Hematopoietic multipotent progenitor cell (in vitro differentiated cells): ENCODE results near the gene CXCL12. TPM values are rescaled to one million over a fixed set of nuclear protein-coding genes. Genes with fewer than 3 reads are reported as not detected.

ENCODE experiments used
- DNase-seq, 3 donors: peaks; one replicate each; pipeline ENCODE4 v3.0.0-alpha.2; 2011 to 2015; ENCODE audit warnings: low read depth in 2 of 3, low spot score in 2 of 3
- total RNA-seq: library from RNA; depleted of rRNA; stranded (reverse); fragments of >200 nt; gene quantifications from one replicate; pipeline ENCODE4 v1.2.3, GENCODE V29; 2012

CXCL12 gene
- total RNA-seq, 1 donor, result under 0.01 TPM

DNA sequence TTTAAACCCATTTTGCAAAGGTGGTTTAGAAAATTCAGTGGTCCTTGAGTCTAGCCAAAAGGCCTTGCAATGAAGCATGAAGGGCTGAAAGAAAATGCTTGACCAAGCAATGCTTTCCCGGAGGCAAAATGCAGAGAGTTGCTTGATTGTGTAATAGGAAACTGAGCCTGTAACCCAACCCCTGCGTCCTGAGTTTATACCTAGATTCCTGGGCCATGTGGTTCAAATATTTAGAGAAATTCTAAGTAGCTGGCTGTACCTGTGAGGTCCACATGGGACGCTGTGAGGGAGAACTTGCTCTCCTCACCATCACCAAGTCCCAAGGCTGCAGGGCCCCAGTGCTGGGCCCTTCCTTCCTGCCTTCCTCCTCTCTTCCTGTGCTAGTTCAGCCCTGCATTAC lies 45.7 kb downstream of the CXCL12 start:
- no peak for DNase-seq

DNA sequence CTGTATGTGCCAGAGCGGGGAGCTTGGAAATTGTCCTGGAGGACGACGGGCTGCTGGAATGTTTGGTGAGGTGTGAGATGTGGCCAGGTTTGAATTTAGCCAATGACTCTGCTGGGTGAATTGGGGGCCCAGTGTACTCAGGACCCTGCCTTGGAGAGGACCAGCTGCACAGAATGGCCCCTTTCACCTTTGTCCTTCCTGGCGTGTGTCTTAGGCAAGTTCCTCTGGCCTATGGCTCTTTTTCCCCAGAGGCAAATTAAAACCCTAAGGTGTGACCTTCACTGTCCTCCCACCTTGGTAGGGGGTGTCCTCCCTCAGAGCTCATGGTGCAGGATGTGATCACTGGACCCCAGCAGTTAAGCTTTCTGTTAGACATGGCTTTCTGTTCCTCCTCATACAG lies 47.8 kb downstream of the CXCL12 start:
- DNase-seq, result no peak

DNA sequence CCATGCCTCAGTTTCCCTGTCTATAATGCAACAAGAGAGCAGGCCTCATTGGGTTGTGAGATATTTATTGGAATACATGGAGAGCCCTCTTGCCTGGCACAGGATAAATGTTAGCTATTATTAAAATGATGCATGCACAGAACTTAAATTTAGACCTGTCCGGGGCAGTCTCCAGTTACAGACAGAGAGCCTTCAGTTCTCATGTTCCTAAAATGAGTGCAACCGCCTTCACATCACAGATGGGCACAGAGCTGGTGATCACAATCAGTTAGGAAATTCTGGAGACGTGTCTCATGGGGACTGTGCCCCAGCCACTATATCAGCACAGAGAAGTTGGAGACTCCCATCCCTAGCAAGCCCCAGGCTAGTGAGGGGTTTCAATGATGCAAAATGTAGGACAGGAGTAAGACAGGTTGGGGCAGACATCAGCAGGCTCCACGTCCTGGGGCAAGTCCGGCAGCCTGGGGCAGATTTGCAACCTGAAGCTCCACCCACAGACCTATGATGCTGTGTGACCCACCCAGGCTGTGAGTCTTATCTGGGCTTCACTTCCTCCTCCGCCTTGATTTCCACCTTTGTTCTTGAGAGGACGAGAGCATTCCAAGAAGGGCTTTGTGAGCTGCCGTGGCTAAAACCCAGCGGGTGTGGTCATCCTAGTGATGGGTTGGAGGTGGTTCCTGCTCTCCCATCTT lies 49.4 kb downstream of the CXCL12 start:
- no peak for DNase-seq

DNA sequence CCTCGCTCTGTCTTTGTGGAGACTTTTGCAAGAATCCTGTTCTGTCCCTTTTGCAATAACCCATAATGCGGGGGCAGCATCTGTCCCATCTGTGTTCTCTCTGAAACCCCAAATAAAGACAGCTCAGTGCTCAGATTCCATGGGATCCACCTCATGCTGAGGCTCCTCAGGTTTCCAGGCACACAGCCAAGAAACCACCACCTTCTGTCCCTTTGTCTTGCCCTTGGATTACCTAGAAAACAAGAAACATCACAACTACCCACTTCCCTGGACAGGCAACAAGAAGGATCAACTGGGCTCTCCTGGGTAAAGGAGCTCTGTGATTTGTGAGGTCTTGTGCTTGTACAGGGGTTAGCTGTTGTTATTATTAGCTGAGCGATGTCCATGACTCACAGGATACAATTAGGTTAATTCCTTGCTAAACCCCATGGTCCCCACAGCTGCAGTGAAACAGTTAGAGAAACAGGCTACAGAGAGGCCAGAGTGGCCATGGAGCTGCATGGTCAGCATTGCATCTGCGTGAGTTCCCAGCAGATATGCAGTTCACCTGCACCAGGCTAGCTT lies 50.2 kb downstream of the CXCL12 start:
- DNase-seq, result no peak

DNA sequence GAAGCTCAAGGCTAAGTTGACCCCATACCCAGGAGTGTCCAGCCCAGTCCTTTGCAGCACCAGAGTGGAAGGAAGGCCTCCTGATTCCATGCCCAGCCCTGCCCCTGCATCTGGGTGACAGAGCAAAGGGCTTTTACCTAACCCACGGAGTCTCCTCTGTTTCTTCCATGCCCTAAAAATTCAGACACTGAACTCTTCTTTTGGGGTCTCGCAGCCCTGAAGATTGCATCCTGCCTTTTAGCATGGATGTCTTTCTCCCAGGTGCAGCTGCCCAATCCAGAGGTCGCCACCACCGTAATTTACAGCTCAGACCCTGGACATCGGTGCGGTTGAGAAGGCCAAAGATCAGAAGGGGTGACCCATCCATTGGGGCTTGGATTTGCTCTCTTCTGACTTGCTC lies 50.8 kb downstream of the CXCL12 start:
- DNase-seq, result no peak

DNA sequence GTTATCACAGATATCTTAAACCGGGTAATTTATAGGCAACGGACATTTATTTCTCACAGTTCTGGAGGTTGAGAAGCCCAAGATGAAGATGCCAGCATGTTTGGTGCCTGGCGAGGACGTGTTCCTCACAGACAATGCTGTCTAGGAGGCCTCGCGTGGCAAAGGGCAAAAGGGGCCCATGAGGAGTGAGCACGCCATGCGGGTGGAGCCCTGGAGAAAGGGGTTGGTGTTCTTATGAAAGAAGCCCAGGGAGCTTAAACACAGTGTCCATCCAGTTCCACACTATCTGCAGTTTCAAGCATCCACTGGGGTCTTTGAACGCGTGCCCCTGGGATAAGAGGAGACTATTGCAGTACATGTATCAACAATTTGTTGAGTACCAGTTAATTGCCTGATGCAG lies 51.4 kb downstream of the CXCL12 start:
- DNase-seq, result no peak

DNA sequence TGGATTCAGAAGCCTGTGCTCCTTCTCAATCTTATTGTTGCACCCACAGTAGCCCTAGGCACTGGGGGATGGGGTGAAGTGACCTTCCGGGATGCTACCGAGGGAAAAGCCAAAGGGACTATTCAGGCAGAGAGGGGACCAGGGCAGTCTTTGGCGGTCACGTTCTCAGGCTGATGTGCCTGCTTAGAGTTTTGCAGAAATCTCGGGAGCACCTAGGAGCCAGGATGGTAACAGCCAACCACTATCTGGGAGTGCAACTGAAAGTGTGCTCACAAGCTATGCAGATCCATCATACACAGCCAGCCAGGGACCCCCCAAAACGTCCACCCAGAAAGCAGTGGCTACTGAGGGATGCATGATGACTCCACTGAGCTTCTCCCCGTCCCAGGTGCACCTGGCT lies 52.4 kb downstream of the CXCL12 start:
- no peak for DNase-seq

DNA sequence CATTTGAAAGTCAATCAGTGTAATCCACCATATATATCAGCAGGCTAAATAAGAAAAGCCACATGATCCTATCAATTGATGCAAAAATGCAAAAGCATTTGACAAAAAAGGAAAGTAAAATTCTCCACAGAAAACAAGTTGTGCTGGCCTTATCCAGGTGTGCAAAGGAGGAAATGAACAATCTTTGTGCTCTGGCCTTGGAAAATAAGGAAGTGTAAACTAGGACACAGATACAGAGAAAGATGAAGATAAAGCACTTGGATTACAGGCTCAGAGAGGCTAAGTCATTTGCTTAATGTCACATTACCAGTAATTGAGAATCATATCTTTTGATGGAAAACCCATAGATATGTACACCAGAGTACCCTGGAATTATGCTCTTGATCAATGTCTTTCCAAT lies 54.5 kb downstream of the CXCL12 start:
- no peak for DNase-seq

DNA sequence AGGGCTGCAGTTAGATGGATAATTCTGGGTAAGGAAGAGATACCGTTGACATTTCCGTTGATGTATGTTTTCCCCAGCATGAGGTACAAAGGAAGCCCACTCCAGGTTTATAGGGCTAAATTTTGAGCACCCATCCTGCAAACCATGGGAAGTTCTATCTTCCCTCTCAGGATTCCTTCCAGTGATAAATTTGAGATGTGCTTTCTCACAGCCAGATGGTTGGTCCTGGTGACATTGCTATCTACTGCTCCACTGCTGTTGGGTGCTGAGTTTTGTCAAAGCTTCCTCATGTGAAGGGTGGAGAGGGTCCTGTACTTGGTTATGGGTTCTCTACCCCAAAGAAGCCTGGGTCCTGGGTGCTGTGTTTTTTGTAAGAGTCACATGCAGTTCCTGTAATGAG lies 57.4 kb downstream of the CXCL12 start:
- DNase-seq, result no peak
